HFF-Myc (cell line): ENCODE data around the gene SCAPER.

ENCODE experiments used
- DNase-seq: peaks from one replicate; pipeline ENCODE4 v3.0.0-alpha.2; 2011; ENCODE audit warnings: low read depth; ENCODE audit errors: extremely low read depth
- H3K4me3 ChIP-seq: replicated peaks from 2 replicates; pipeline ENCODE4 v1.5.1; 2011; ENCODE audit warnings: low read depth, mild to moderate bottlenecking, control low read depth, low read length
- CTCF ChIP-seq: IDR thresholded peaks from 2 replicates; pipeline ENCODE4 v1.5.1; 2012; ENCODE audit warnings: mild to moderate bottlenecking, low read depth, low read length, control low read depth; ENCODE audit errors: missing control alignments

Gene SCAPER

GRCh38 chr15:76468722-76469121 is 436.4 kb downstream of the SCAPER start:
- DNase-seq, result no peak

GRCh38 chr15:76467136-76467535 is 438.0 kb downstream of the SCAPER start:
- no peak for DNase-seq
- H3K4me3 ChIP-seq, result no peak overlapping the region
- no peak for TF ChIP-seq CTCF

More at GRCh38 chr15:76468722-76469121, 436.4 kb downstream of the SCAPER start:
- no peak for TF ChIP-seq CTCF
- H3K4me3 ChIP-seq, result no peak overlapping the region

- DNase-seq, result no peak
- H3K4me3 ChIP-seq, result no peak overlapping the region
- no peak for TF ChIP-seq CTCF
Observed at GRCh38 chr15:76465728-76466127, 439.4 kb downstream of the SCAPER start.

GRCh38 chr15:76464247-76464646 is 440.9 kb downstream of the SCAPER start:
- TF ChIP-seq CTCF, result no peak
- no peak for DNase-seq
- H3K4me3 ChIP-seq, result no peak overlapping the region

- DNase-seq, result no peak
- no peak overlapping the region for H3K4me3 ChIP-seq
- TF ChIP-seq CTCF, result no peak
Observed at GRCh38 chr15:76460871-76461270, 444.3 kb downstream of the SCAPER start.

- no peak overlapping the region for H3K4me3 ChIP-seq
- no peak for TF ChIP-seq CTCF
- DNase-seq, result no peak
Observed at GRCh38 chr15:76460347-76460746, 444.8 kb downstream of the SCAPER start.

- no peak overlapping the region for H3K4me3 ChIP-seq
- no peak for TF ChIP-seq CTCF
- no peak for DNase-seq
Observed at GRCh38 chr15:76451540-76451939, 453.6 kb downstream of the SCAPER start.
